ENCODE data around the gene PCSK9. TPM values are rescaled to one million over a fixed set of nuclear protein-coding genes. Genes with fewer than 3 reads are reported as not detected.

The PCSK9 gene
- total RNA-seq, 1 experiment from 2014 or later = not detected

GRCh38 chr1:55049914-55050278 lies 10.5 kb downstream of the PCSK9 start:
- DNase-seq (ENCODE audit: unreplicated experiment) = no peak
- BruUV-seq (replicated peaks) = no TSS peak
- TF ChIP-seq CTCF (IDR thresholded peaks at IDR 0.05; ENCODE audit: unreplicated experiment) = no peak
- no peak overlapping the region for H3K27ac Mint-ChIP-seq (ENCODE audit: low read depth, unreplicated experiment)
- no peaks in the 10 kb centered on the region for H3K27me3 Mint-ChIP-seq (ENCODE audit: insufficient read depth, unreplicated experiment)
- intact Hi-C loops (cut with micrococcal nuclease) = no loop called here
- no peaks in the 10 kb centered on the region for H3K36me3 Mint-ChIP-seq (ENCODE audit: insufficient read depth, unreplicated experiment)
- POLR2A ChIA-PET = interaction anchor here (0.9 kb wide), 1 partner anchor 9 kb away, joined by 3 read pairs; no protein-coding TSS in a partner anchor
- no peaks in the 10 kb centered on the region for H3K9me3 Mint-ChIP-seq (ENCODE audit: unreplicated experiment)
- H3K4me3 Mint-ChIP-seq (ENCODE audit: unreplicated experiment) = no peak overlapping the region
- CTCF ChIA-PET = no interaction called here
- no peaks in the 10 kb centered on the region for H3K4me1 Mint-ChIP-seq (ENCODE audit: insufficient read depth, unreplicated experiment)

- Mint-ChIP-seq H3K36me3 (ENCODE audit: insufficient read depth, unreplicated experiment) (no peaks in the 10 kb centered on the region), H3K4me3 (ENCODE audit: unreplicated experiment) (no peak overlapping the region), H3K4me1 (ENCODE audit: insufficient read depth, unreplicated experiment) (no peaks in the 10 kb centered on the region), H3K27me3 (ENCODE audit: insufficient read depth, unreplicated experiment) (no peaks in the 10 kb centered on the region), H3K27ac (ENCODE audit: low read depth, unreplicated experiment) (no peak overlapping the region), H3K9me3 (ENCODE audit: unreplicated experiment) (no peaks in the 10 kb centered on the region)
- BruUV-seq (replicated peaks) = no TSS peak
- ChIA-PET POLR2A (interaction anchor here (0.9 kb wide), 1 partner anchor 9 kb away, joined by 3 read pairs; no protein-coding TSS in a partner anchor), CTCF (no interaction called here)
- intact Hi-C loops (cut with micrococcal nuclease) = no loop called here
- DNase-seq (ENCODE audit: unreplicated experiment) = no peak
- no peak for TF ChIP-seq CTCF (IDR thresholded peaks at IDR 0.05; ENCODE audit: unreplicated experiment)
These were observed 10.9 kb downstream of the PCSK9 start for GRCh38 chr1:55050283-55050682.

- no peak for TF ChIP-seq CTCF (IDR thresholded peaks at IDR 0.05; ENCODE audit: unreplicated experiment)
- Mint-ChIP-seq H3K36me3 (ENCODE audit: insufficient read depth, unreplicated experiment) (no peaks in the 10 kb centered on the region), H3K27ac (ENCODE audit: low read depth, unreplicated experiment) (no peak overlapping the region), H3K4me1 (ENCODE audit: insufficient read depth, unreplicated experiment) (no peaks in the 10 kb centered on the region), H3K9me3 (ENCODE audit: unreplicated experiment) (no peaks in the 10 kb centered on the region), H3K4me3 (ENCODE audit: unreplicated experiment) (no peak overlapping the region), H3K27me3 (ENCODE audit: insufficient read depth, unreplicated experiment) (no peaks in the 10 kb centered on the region)
- intact Hi-C loops (cut with micrococcal nuclease) = no loop called here
- ChIA-PET CTCF (no interaction called here), POLR2A (no interaction called here)
- DNase-seq (ENCODE audit: unreplicated experiment) = no peak
- no TSS peak for BruUV-seq (replicated peaks)
These were observed 11.8 kb downstream of the PCSK9 start for GRCh38 chr1:55051169-55051568.

GRCh38 chr1:55051621-55052020 lies 12.3 kb downstream of the PCSK9 start:
- Mint-ChIP-seq H3K27me3 (ENCODE audit: insufficient read depth, unreplicated experiment) (no peaks in the 10 kb centered on the region), H3K9me3 (ENCODE audit: unreplicated experiment) (no peaks in the 10 kb centered on the region), H3K4me1 (ENCODE audit: insufficient read depth, unreplicated experiment) (no peaks in the 10 kb centered on the region), H3K27ac (ENCODE audit: low read depth, unreplicated experiment) (no peak overlapping the region), H3K4me3 (ENCODE audit: unreplicated experiment) (no peak overlapping the region), H3K36me3 (ENCODE audit: insufficient read depth, unreplicated experiment) (no peaks in the 10 kb centered on the region)
- no peak for TF ChIP-seq CTCF (IDR thresholded peaks at IDR 0.05; ENCODE audit: unreplicated experiment)
- ChIA-PET POLR2A (no interaction called here), CTCF (no interaction called here)
- BruUV-seq (replicated peaks) = no TSS peak
- intact Hi-C loops (cut with micrococcal nuclease) = no loop called here
- DNase-seq (ENCODE audit: unreplicated experiment) = no peak

Data from MCF 10A (cell line).